Keratinocyte (primary cell): ENCODE measurements around the gene CHM.

Source experiments
- CTCF ChIP-seq, 3 experiments: IDR thresholded peaks in 1 of 3; conservative IDR thresholded peaks in 1 of 3; optimal IDR thresholded peaks in 1 of 3; 2 replicates in 2 of 3; 3 replicates in 1 of 3; pipeline versions ENCODE3 to v1.5.1; 2011; ENCODE audit warnings: low read length in 3 of 3, mild to moderate bottlenecking in 3 of 3, moderate library complexity in 2 of 3, control low read depth in 1 of 3, inconsistent platforms in 1 of 3; ENCODE audit not compliant: insufficient read depth in 2 of 3; ENCODE audit errors: extremely low read depth in 1 of 3
- EZH2 ChIP-seq: IDR thresholded peaks from one replicate; pipeline ENCODE4 v1.6.1; 2012; ENCODE audit warnings: inconsistent platforms, mild to moderate bottlenecking, low read length, moderate library complexity

DNA sequence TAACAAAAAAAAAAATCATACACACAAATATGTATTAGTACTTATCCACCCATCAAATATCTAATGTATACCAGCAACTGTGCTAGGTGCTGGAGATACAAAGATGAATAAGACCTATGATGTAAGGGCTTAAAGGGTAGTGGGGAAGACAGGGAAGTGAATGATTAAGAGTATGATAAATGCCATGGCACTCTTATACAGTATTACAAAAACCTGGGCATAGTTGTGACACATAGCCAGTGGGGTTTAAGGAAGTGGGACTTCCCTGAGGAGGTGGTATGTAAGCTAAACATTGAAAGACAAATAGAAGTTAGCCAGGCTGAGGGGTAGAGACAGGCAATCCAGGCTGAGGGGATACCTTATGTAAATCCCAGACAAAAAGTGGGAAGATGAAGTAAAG is 23.5 kb downstream of the CHM start:
- TF ChIP-seq CTCF (optimal IDR thresholded peaks at IDR 0.05 in 1 of 3, IDR thresholded peaks at IDR 0.05 in 1 of 3, conservative IDR thresholded peaks at IDR 0.05 in 1 of 3; ENCODE audit: extremely low read depth in 1 of 3, insufficient read depth in 2 of 3, low read length in 3 of 3): no peak
- no peak for TF ChIP-seq EZH2
